GM10266 (cell line): ENCODE results near the gene COL20A1.
"Not testable (repeated sequence)": the region's sequence is repeated elsewhere in the genome, so short reads cannot be mapped to it uniquely, and the experiment has no call there.

ENCODE experiments used
- DNase-seq: peaks from one replicate; pipeline ENCODE4 v3.0.0; 2012; ENCODE audit errors: extremely low spot score
- TF ChIP-seq, protein P1 (sequence below): IDR thresholded peaks from 2 replicates; pipeline ENCODE4 v1.5.1; 2012; ENCODE audit warnings: mild to moderate bottlenecking, low read depth; ENCODE audit not compliant: control insufficient read depth, insufficient read depth; ENCODE audit errors: missing control alignments

Gene COL20A1

DNA sequence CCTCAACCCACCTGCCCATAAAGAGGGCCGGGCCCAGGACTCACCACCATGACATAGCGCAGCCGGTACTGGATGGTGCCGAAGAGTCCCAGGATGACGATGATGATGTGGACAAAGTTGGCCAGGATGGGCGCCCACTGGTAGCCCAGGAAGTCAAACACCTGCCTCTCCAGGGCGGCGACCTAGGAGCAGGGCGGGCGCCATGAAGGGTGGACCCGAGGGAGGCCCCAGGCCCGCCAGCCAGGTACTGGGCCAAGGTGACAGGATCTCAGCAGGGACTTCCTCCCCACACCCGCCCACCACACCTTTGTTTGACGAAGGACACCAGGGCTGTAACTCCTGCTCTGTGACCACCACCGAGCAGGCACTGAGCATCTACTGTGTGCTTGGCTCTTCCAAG, 43.1 kb upstream of the COL20A1 start:
- no peak for DNase-seq
- TF ChIP-seq, protein P1, sequence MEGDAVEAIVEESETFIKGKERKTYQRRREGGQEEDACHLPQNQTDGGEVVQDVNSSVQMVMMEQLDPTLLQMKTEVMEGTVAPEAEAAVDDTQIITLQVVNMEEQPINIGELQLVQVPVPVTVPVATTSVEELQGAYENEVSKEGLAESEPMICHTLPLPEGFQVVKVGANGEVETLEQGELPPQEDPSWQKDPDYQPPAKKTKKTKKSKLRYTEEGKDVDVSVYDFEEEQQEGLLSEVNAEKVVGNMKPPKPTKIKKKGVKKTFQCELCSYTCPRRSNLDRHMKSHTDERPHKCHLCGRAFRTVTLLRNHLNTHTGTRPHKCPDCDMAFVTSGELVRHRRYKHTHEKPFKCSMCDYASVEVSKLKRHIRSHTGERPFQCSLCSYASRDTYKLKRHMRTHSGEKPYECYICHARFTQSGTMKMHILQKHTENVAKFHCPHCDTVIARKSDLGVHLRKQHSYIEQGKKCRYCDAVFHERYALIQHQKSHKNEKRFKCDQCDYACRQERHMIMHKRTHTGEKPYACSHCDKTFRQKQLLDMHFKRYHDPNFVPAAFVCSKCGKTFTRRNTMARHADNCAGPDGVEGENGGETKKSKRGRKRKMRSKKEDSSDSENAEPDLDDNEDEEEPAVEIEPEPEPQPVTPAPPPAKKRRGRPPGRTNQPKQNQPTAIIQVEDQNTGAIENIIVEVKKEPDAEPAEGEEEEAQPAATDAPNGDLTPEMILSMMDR, result no peak

DNA sequence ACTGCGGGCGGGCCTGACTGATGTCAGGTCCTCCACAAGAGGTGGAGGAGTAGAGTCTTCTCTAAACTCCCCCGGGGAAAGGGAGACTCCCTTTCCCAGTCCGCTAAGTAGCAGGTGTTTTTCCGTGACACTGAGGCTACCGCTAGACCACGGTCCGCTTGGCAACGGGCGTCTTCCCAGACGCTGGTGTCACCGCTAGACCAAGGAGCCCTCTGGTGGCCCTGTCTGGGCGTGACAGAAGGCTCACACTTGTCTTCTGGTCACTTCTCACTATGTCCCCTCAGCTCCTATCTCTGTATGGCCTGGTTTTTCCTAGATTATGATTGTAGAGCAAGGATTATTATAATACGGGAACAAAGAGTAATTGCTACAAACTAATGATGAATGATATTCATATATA, 41.6 kb upstream of the COL20A1 start:
- TF ChIP-seq, protein P1, result peak; percentile 44
- DNase-seq, result not testable (repeated sequence)

DNA sequence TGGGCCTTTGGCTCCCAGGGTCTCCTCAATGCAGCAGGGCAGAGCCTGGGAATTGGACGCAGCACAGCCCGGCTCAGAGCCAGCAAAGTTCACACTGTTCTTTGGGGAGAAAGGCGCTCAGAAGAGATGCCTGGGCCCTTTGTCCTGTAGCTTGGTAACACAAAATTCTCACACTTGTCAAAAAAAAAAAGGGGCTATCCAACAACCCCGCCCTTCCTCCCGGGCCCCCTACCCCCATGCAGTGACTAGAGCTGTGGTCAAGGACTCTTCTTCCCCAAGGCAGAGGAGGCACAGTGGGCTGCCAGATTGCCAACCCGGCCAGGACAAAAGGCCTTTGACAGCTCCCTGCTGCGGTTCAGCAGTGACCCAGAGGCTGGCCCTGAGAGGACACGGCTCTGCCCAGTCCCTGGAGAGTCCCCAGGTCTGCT, 40.7 kb upstream of the COL20A1 start:
- no peak for DNase-seq
- TF ChIP-seq, protein P1, result no peak

DNA sequence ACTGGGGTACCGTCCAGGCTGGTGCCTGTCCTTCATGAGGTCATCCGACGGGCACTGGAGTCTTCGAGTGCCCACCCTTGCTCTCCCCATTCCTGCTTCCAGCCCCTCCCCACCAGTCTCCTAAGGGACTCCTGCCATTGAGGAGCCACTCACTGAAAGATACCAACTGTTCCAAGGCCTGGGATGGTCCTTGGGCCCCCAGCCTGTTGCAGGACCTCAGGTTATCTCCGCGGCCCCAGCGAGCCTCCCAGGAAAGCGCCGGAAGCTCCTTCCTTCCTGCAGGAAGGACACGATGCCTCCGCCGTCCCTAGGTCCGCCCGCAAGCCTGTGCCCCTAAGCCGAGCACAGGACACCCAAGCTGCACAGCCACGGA, 39.9 kb upstream of the COL20A1 start:
- DNase-seq, result no peak
- TF ChIP-seq, protein P1, result no peak

DNA sequence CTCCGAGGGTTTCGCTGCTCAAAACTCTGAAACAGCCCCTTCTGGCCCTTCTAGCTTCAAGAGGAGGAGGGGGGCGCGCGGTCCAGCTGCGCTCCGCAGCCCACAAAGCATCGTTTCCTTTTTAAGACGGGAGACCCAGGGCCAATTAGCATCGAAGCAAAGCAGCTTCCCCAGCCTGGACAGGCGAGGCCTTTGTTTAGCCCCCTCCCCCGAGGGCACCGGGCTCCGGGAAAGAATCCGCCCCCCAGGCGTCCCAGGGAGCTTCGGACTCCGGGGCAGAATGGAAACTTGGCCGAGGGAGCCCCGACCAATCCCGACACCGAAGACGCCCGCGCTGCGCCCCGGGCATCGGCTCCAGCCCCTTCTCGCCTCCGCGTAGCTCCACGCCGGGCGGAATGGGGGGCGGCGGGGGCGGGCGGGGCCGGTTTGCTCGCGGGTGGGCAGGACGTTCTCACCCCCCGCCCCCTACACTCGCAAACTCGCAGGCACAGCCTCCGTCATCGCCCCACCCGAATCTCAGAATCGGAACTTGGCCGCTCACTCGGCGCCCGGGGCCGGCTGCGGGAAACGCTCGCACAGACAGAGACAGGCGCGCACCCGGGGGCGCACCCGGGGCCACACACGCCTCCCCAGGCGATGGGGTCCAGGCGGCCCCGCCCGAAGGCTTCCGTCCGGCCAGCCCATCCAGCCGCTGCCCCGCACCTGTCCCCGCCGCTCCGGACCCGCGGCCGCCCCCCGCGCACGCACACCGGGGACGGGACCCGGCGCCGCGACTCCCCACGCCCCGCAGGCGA, 39.4 kb upstream of the COL20A1 start:
- DNase-seq, result no peak
- TF ChIP-seq, protein P1, result no peak

DNA sequence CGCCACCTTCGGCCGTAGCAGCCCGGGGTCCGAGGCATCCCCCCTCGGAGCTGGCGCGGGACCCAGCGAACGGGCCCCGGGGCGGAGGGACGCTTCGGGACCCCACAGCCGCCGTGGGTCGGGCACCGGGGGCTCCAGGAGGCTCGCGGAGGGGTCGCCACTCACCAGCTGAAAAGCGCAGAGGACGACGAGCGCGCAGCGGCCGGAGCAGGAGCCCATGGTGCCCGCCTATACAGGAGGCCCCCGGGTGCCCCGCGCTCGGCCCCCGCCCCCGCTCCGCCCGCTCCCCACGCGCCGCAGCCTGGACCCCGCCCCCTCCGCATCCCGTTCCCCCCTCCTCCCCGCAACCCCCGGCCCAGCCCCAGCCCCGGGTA, 38.8 kb upstream of the COL20A1 start, which contains the start of gene NKAIN4:
Gene NKAIN4, minus strand, starts transcription at position 232 of the 374 bp plus-strand sequence. Its CDS starts 13 bp downstream, at position 219.
- no peak for DNase-seq
- TF ChIP-seq, protein P1, result no peak

DNA sequence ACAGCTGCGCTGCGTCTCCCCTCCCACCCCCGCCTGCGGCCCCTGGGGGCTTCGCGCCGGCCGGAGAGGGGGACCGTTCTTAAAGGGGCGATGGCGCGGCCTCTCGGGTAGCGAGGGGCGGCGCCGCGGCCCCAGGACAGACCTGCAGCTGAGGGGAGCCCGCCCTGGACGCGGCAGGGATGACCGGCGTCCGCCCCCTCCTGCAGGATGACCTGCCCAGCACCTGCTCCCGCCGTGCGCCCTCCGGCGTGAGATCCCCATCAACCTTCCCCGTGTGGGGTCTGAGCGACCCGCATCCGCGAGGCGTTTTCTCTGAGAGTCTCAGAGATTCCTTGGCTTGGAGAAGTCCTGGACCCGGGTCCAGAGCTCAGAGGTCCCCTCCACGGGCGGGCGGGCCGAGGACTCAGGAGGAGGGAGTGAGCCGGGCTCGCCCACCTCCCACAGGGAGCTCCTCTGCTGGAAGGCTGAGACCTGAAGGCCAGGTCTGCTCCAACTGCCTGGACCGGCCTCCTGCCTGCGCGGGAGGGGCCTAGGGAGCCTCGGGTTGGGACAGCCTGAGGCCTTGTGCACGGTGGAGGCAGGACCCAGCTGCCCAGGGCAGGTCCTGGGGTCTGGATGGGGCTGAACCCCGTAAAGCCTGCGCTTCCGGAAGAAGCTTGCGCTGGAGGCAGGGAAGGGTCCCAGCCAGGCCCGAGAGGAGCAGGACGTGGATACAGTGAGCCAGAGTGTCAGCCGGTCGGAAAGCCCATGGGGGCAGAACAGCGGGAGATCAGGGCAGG, 38.2 kb upstream of the COL20A1 start:
- DNase-seq, result no peak
- TF ChIP-seq, protein P1, result no peak
